H9 (cell line): ENCODE data around the gene MRPS14. TPM values are rescaled to one million over a fixed set of nuclear protein-coding genes. Genes with fewer than 3 reads are reported as not detected.

Experiments used
- DNase-seq: peaks from one replicate; pipeline ENCODE4 v3.0.0-alpha.2; 2017
- H2AFZ ChIP-seq: one replicate; pipeline ENCODE4 v1.6.1; 2013; ENCODE audit warnings: mild to moderate bottlenecking, low read length, control low read depth, moderate library complexity
- H2AK5ac ChIP-seq: 2 replicates; pipeline ENCODE4 v1.6.1; 2013; ENCODE audit warnings: low read length, control low read depth, mixed read lengths; ENCODE audit not compliant: insufficient read length
- H2BK120ac ChIP-seq: one replicate; pipeline ENCODE4 v1.6.1; 2013; ENCODE audit warnings: low read depth, mild to moderate bottlenecking, low read length, control low read depth, inconsistent platforms; ENCODE audit not compliant: poor library complexity, severe bottlenecking
- H2BK12ac ChIP-seq: 2 replicates; pipeline ENCODE4 v1.6.1; 2013; ENCODE audit warnings: low read length, control low read depth, mixed read lengths, low read depth; ENCODE audit not compliant: insufficient read length
- H2BK15ac ChIP-seq: 2 replicates; pipeline ENCODE4 v1.6.1; 2013; ENCODE audit warnings: low read depth, low read length, control low read depth
- H2BK20ac ChIP-seq: one replicate; pipeline ENCODE4 v1.6.1; 2013; ENCODE audit warnings: low read depth, mild to moderate bottlenecking, low read length, control low read depth, inconsistent platforms; ENCODE audit not compliant: poor library complexity, severe bottlenecking
- H2BK5ac ChIP-seq: 2 replicates; pipeline ENCODE4 v1.6.1; 2013; ENCODE audit warnings: low read length, control low read depth, mixed read lengths; ENCODE audit not compliant: insufficient read length
- H3K14ac ChIP-seq: 2 replicates; pipeline ENCODE4 v1.6.1; 2013; ENCODE audit warnings: low read length, control low read depth; ENCODE audit not compliant: insufficient read depth
- H3K18ac ChIP-seq: 2 replicates; pipeline ENCODE4 v1.6.1; 2013; ENCODE audit warnings: low read depth, mild to moderate bottlenecking, mixed read lengths, low read length, control low read depth; ENCODE audit not compliant: insufficient read length
- H3K23ac ChIP-seq: 2 replicates; pipeline ENCODE4 v1.6.1; 2013; ENCODE audit warnings: low read length, control low read depth, mixed read lengths, low read depth; ENCODE audit not compliant: insufficient read length
- H3K23me2 ChIP-seq: 2 replicates; pipeline ENCODE4 v1.6.1; 2013; ENCODE audit warnings: low read depth, mild to moderate bottlenecking, mixed read lengths, low read length, control low read depth; ENCODE audit not compliant: insufficient read length, poor library complexity, severe bottlenecking
- H3K27ac ChIP-seq: 2 replicates; pipeline ENCODE4 v1.5.1; 2013; ENCODE audit warnings: low read length, control low read depth, mixed read lengths, low read depth; ENCODE audit not compliant: insufficient read length
- H3K27me3 ChIP-seq: 2 replicates; pipeline ENCODE4 v1.6.1; 2013; ENCODE audit warnings: low read length, control low read depth, inconsistent platforms; ENCODE audit not compliant: insufficient read depth
- H3K4ac ChIP-seq: 2 replicates; pipeline ENCODE4 v1.6.1; 2013; ENCODE audit warnings: low read depth, mild to moderate bottlenecking, control low read depth, inconsistent platforms, low read length, moderate library complexity
- H3K4me1 ChIP-seq: 2 replicates; pipeline ENCODE4 v1.6.1; 2013; ENCODE audit warnings: low read length, control low read depth, inconsistent platforms; ENCODE audit not compliant: insufficient read depth
- H3K4me2 ChIP-seq: 2 replicates; pipeline ENCODE4 v1.6.1; 2013; ENCODE audit warnings: low read length, control low read depth, mixed read lengths; ENCODE audit not compliant: insufficient read length, insufficient read depth
- H3K56ac ChIP-seq: 2 replicates; pipeline ENCODE4 v1.6.1; 2013; ENCODE audit warnings: low read depth, mild to moderate bottlenecking, mixed read lengths, low read length, control low read depth; ENCODE audit not compliant: insufficient read length
- H3K79me1 ChIP-seq: 2 replicates; pipeline ENCODE4 v1.6.1; 2013; ENCODE audit warnings: low read depth, mild to moderate bottlenecking, moderate library complexity, low read length, control low read depth, inconsistent platforms; ENCODE audit not compliant: insufficient read depth, poor library complexity, severe bottlenecking
- H3K79me2 ChIP-seq: 2 replicates; pipeline ENCODE4 v1.6.1; 2013; ENCODE audit warnings: low read length, control low read depth, inconsistent platforms; ENCODE audit not compliant: insufficient read depth
- H3K9ac ChIP-seq: 2 replicates; pipeline ENCODE4 v1.6.1; 2013; ENCODE audit warnings: low read length, control low read depth, mixed read lengths; ENCODE audit not compliant: insufficient read length; ENCODE audit errors: extremely low read depth
- H3K9me3 ChIP-seq: one replicate; pipeline ENCODE4 v1.6.1; 2013; ENCODE audit warnings: low read depth, low read length, inconsistent platforms; ENCODE audit not compliant: control insufficient read depth
- H3T11ph ChIP-seq: one replicate; pipeline ENCODE4 v1.6.1; 2013; ENCODE audit warnings: mild to moderate bottlenecking, low read length, control low read depth, inconsistent platforms
- H4K20me1 ChIP-seq: one replicate; pipeline ENCODE4 v1.6.1; 2013; ENCODE audit not compliant: control insufficient read depth, insufficient read length, insufficient read depth
- H4K5ac ChIP-seq: 2 replicates; pipeline ENCODE4 v1.6.1; 2013; ENCODE audit warnings: low read depth, mild to moderate bottlenecking, mixed read lengths, low read length, control low read depth; ENCODE audit not compliant: insufficient read length
- H4K8ac ChIP-seq: replicated peaks from 2 replicates; pipeline ENCODE4 v1.6.1; 2013; ENCODE audit warnings: low read length, control low read depth, mixed read lengths, low read depth; ENCODE audit not compliant: insufficient read length
- H4K91ac ChIP-seq: 2 replicates; pipeline ENCODE4 v1.6.1; 2013; ENCODE audit warnings: low read depth, mild to moderate bottlenecking, moderate library complexity, mixed read lengths, low read length, control low read depth; ENCODE audit not compliant: insufficient read length
- H3K27ac Mint-ChIP-seq, 3 experiments: 2 replicates in 2 of 3; 3 replicates in 1 of 3; pipeline ENCODE4 v1.8.0; 2020 to 2021; ENCODE audit warnings: mixed read lengths in 3 of 3, mild to moderate bottlenecking in 1 of 3, moderate library complexity in 1 of 3
- H3K27me3 Mint-ChIP-seq: 2 replicates; pipeline ENCODE4 v1.8.0; 2021; ENCODE audit warnings: low read depth, mild to moderate bottlenecking, moderate library complexity, mixed read lengths
- H3K36me3 Mint-ChIP-seq, 3 experiments: 2 replicates in 2 of 3; 3 replicates in 1 of 3; pipeline ENCODE4 v1.8.0; 2020 to 2021; ENCODE audit warnings: low read depth in 3 of 3, mixed read lengths in 3 of 3; ENCODE audit not compliant: insufficient read depth in 1 of 3
- H3K4me1 Mint-ChIP-seq, 2 experiments: 2 replicates each; pipeline ENCODE4 v1.8.0; 2020; ENCODE audit warnings: mixed read lengths in 2 of 2
- H3K4me3 Mint-ChIP-seq, 2 experiments: 2 replicates in 1 of 2; 3 replicates in 1 of 2; pipeline ENCODE4 v1.8.0; 2020 to 2021; ENCODE audit warnings: mild to moderate bottlenecking in 2 of 2, mixed read lengths in 2 of 2, moderate library complexity in 1 of 2
- H3K9me3 Mint-ChIP-seq, 2 experiments: 2 replicates in 1 of 2; 3 replicates in 1 of 2; pipeline ENCODE4 v1.8.0; 2020; ENCODE audit warnings: mild to moderate bottlenecking in 2 of 2, mixed read lengths in 2 of 2, moderate library complexity in 1 of 2
- WGBS: extraction: QIAGEN DNeasy Blood & Tissue Kit; methylation state at CpG from one replicate; pipeline ENCODE4 v1.1.7; 2013; ENCODE audit warnings: missing lambda C conversion rate, low lambda C conversion rate, mixed read lengths; ENCODE audit not compliant: insufficient read length; ENCODE audit errors: extremely low coverage; 5-methylcytosine and 5-hydroxymethylcytosine counted together
- total RNA-seq: library from RNA; stranded (reverse); gene quantifications from 2 replicates; pipeline ENCODE4 v1.2.1, GENCODE V29; 2021
- TF ChIP-seq, protein P1 (sequence below): fragments of 200-600 bp; sonication (generic); conservative IDR thresholded peaks from 3 replicates; pipeline ENCODE4 v1.8.0; 2021; ENCODE audit warnings: antibody characterized with exemption, mild to moderate bottlenecking

MRPS14 gene
- total RNA-seq, 1 experiment from 2014 or later: 30.6 TPM

GRCh38 chr1:174999936-175000696, 23.1 kb downstream of the MRPS14 start, which contains the start of gene CACYBP:
TSS of gene CACYBP (plus strand) at chr1:174999947. CDS start at chr1:175000181, 234 bp downstream.
- DNase-seq: no peak
- no peak within 1 kb of the TSS for H2AK5ac ChIP-seq
- no peak within 1 kb of the TSS for H4K8ac ChIP-seq
- H3K18ac ChIP-seq: peak within 1 kb of the TSS; percentile 91
- H3K4me1 ChIP-seq: no peaks in the 10 kb centered on the region
- no peak within 1 kb of the TSS for H2BK12ac ChIP-seq
- peak within 1 kb of the TSS; percentile 42 for H2BK120ac ChIP-seq
- H2BK15ac ChIP-seq: no peak within 1 kb of the TSS
- no peaks in the 10 kb centered on the region for H3K27me3 ChIP-seq
- H3K9me3 Mint-ChIP-seq: no peaks in the 10 kb centered on the region
- H2BK5ac ChIP-seq: peak within 1 kb of the TSS; percentile 80
- H3K4ac ChIP-seq: peak within 1 kb of the TSS; percentile 14; the same call in 1 of the 2 replicates
- peaks cover 30 to 31% of the 10 kb centered on the region in 2 experiments for H3K4me1 Mint-ChIP-seq
- peaks cover 35% of the 10 kb centered on the region; the same call in 1 of the 2 replicates for H3K79me2 ChIP-seq
- peak within 1 kb of the TSS; percentile 93 for H3K9ac ChIP-seq
- no peak within 1 kb of the TSS for H2AFZ ChIP-seq
- H3K14ac ChIP-seq: peak within 1 kb of the TSS; percentile 91
- H4K91ac ChIP-seq: no peak within 1 kb of the TSS
- H3K9me3 ChIP-seq: no peaks in the 10 kb centered on the region
- peak within 1 kb of the TSS; percentile 21 to 96 (median 95); a peak in 6 of 7 replicates for H3K27ac Mint-ChIP-seq
- no peaks in the 10 kb centered on the region for H3K27me3 Mint-ChIP-seq
- TF ChIP-seq, protein P1, sequence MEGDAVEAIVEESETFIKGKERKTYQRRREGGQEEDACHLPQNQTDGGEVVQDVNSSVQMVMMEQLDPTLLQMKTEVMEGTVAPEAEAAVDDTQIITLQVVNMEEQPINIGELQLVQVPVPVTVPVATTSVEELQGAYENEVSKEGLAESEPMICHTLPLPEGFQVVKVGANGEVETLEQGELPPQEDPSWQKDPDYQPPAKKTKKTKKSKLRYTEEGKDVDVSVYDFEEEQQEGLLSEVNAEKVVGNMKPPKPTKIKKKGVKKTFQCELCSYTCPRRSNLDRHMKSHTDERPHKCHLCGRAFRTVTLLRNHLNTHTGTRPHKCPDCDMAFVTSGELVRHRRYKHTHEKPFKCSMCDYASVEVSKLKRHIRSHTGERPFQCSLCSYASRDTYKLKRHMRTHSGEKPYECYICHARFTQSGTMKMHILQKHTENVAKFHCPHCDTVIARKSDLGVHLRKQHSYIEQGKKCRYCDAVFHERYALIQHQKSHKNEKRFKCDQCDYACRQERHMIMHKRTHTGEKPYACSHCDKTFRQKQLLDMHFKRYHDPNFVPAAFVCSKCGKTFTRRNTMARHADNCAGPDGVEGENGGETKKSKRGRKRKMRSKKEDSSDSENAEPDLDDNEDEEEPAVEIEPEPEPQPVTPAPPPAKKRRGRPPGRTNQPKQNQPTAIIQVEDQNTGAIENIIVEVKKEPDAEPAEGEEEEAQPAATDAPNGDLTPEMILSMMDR: no peak
- H3K27ac ChIP-seq: peak within 1 kb of the TSS; percentile 89
- no peaks in the 10 kb centered on the region for H3K79me1 ChIP-seq
- no CpG with 5 or more reads among the region's 71 CpGs for WGBS
- no peak within 1 kb of the TSS; a peak in 1 of 5 replicates for H3K4me3 Mint-ChIP-seq
- H2BK20ac ChIP-seq: no peak within 1 kb of the TSS
- peak within 1 kb of the TSS; percentile 71 for H3K56ac ChIP-seq
- no peaks in the 10 kb centered on the region for H4K20me1 ChIP-seq
- H3T11ph ChIP-seq: peak within 1 kb of the TSS; percentile 43
- H3K23me2 ChIP-seq: peaks cover 5% of the 10 kb centered on the region
- H4K5ac ChIP-seq: peak within 1 kb of the TSS; percentile 88
- no peak within 1 kb of the TSS for H3K23ac ChIP-seq
- H3K4me2 ChIP-seq: peak within 1 kb of the TSS; percentile 80
- H3K36me3 Mint-ChIP-seq: peaks cover 3 to 12% (median 7%) of the 10 kb centered on the region in 3 experiments; a peak in 6 of 7 replicates
